Pancreas (tissue), 10 donors: ENCODE data around the gene BUD13. TPM values are rescaled to one million over a fixed set of nuclear protein-coding genes. Genes with fewer than 3 reads are reported as not detected.
A peak's percentile ranks its signal among the peaks of the same experiment; 100 is the strongest.

Experiments used
- ATAC-seq, 4 donors: fragments of 200-7000 bp; cut with Tn5 transposase; one replicate each; pipeline versions ENCODE4 v1.8.0 to v1.9.1; 2020; ENCODE audit warnings: mild to moderate bottlenecking in 4 of 4, moderate library complexity in 4 of 4
- DNase-seq, 6 donors: peaks; one replicate each; pipeline ENCODE4 v3.0.0-alpha.2; 2020
- FAIRE-seq: peaks from 2 replicates; lab custom pipeline; 2012; peaks lifted over from hg19 to GRCh38; lab: Jason Lieb, UNC
- H3K27ac ChIP-seq, 4 donors: fragments of 200-600 bp; sonication (generic); 1 replicate in 3 of 4; 2 replicates in 1 of 4; pipeline versions ENCODE4 v1.5.0 to v1.8.0; 2020
- H3K27me3 ChIP-seq, 4 donors: fragments of 200-600 bp; one replicate each; pipeline ENCODE4 v1.8.0; 2021
- H3K36me3 ChIP-seq, 3 donors: fragments of 200-600 bp; sonication (generic) in 1 of 3; one replicate each; pipeline versions ENCODE4 v1.5.0 to v1.8.0; 2020 to 2021
- H3K4me1 ChIP-seq, 3 donors: fragments of 200-600 bp; one replicate each; pipeline ENCODE4 v1.8.0; 2021
- H3K4me3 ChIP-seq, 4 donors: fragments of 200-600 bp; sonication (generic) in 2 of 4; one replicate each; pipeline versions ENCODE4 v1.5.0 to v1.8.0; 2020 to 2021
- H3K9me3 ChIP-seq, 4 donors: fragments of 200-600 bp; one replicate each; pipeline ENCODE4 v1.8.0; 2021
- WGBS, 2 donors: extraction: QIAGEN DNeasy Blood & Tissue Kit; methylation state at CpG; one replicate each; pipeline ENCODE4 v1.1.7; 2013; 5-methylcytosine and 5-hydroxymethylcytosine counted together
- intact Hi-C, 3 donors: fragments of 100-400 bp; cut with DNase I; formaldehyde crosslinking; loops; one replicate each; pipeline versions ENCODE4 v1.11.1 to v1.14.2; 2022
- polyA plus RNA-seq, 2 donors: library from polyadenylated mRNA; stranded (reverse); fragments of 200-250 nt; gene quantifications; one replicate each; pipeline ENCODE4 v1.2.3, GENCODE V29; 2013
- total RNA-seq, 6 donors: library from RNA; stranded (reverse); fragmentation: NEBNext Ultra II Directional in 4 of 6; extraction: Animal tissue kit (Norgen Biotek cat#: 25700) in 4 of 6; gene quantifications; one replicate each; pipeline versions ENCODE4 v1.2.1 to v1.2.4, GENCODE V29; 2021 to 2023
- TF ChIP-seq, protein P1 (sequence below), 4 donors: fragments of 200-600 bp; sonication (generic) in 3 of 4; IDR thresholded peaks; one replicate each; pipeline versions ENCODE4 v1.5.0 to v1.8.0; 2021; ENCODE audit warnings: antibody characterized with exemption in 4 of 4
- donor health status: healthy with polysubstance abuse.
- donor health status: DM: no; HTN: no; CAD: no; lungs with moderate emphysema.
- donor health status: DM: no; HTN: no; CAD: no.
- donor health status: control.
- donor health status: control.
- donor health status: Bipolar disorder and iron deficiency.
- donor health status: DM: yes; HTN: yes; CAD: no.
- donor health status: DM: no; HTN: no; CAD: no.
- donor health status: DM: no; HTN: no; CAD: no.
- donor health status: DM: yes; HTN: yes; CAD: no.

BUD13 gene
- total and polyA plus RNA-seq, 8 donors, result 5.2 to 15.6 (median 7.2) TPM

DNA sequence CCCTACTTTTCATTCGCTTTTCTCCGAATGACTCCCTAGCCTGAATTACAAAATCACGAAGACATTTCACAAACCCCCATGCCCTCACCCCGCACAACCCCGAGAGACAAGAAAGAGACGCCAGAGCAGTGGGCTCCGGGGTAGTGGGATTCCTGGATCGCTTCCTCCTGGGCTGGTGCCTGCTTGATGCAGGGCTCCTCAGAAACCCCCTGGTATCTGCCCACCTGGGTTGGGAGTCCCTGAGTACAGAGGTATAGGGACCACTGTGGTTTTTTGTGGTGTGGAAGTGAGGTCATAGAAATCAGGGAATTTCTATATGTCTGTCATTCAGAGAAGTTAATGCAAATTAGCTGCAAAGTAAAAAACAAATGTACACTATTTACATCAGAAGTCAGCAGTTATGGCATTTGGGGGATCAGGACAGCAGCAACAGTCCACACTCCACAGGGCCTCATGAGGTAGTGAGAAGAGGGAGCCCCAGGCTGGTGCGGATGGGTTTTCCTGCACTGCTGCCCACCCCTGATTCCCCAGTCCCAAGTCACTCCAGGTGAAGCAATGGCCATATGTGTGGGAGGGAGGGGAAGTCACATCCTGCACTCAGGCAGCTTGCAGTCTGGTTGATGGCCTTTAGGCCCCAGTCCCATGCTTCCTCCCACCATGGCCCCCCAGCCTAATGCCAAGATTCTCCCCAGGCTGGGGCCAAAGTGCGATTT, 39.6 kb downstream of the BUD13 start:
- H3K4me3 ChIP-seq, result no peak overlapping the region
- FAIRE-seq (no peak), DNase-seq (no peak), ATAC-seq (no peak)
- no peaks in the 10 kb centered on the region for H3K4me1 ChIP-seq
- H3K36me3 ChIP-seq, result no peaks in the 10 kb centered on the region
- no peaks in the 10 kb centered on the region for H3K9me3 ChIP-seq
- H3K27me3 ChIP-seq, result no peaks in the 10 kb centered on the region
- TF ChIP-seq, protein P1, sequence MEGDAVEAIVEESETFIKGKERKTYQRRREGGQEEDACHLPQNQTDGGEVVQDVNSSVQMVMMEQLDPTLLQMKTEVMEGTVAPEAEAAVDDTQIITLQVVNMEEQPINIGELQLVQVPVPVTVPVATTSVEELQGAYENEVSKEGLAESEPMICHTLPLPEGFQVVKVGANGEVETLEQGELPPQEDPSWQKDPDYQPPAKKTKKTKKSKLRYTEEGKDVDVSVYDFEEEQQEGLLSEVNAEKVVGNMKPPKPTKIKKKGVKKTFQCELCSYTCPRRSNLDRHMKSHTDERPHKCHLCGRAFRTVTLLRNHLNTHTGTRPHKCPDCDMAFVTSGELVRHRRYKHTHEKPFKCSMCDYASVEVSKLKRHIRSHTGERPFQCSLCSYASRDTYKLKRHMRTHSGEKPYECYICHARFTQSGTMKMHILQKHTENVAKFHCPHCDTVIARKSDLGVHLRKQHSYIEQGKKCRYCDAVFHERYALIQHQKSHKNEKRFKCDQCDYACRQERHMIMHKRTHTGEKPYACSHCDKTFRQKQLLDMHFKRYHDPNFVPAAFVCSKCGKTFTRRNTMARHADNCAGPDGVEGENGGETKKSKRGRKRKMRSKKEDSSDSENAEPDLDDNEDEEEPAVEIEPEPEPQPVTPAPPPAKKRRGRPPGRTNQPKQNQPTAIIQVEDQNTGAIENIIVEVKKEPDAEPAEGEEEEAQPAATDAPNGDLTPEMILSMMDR (IDR thresholded peaks at IDR 0.05), result no peak
- 58% methylated on average over 10 of the region's 10 CpGs for WGBS, 2 donors
- no peak overlapping the region for H3K27ac ChIP-seq
- intact Hi-C loops, result no loop called here

DNA sequence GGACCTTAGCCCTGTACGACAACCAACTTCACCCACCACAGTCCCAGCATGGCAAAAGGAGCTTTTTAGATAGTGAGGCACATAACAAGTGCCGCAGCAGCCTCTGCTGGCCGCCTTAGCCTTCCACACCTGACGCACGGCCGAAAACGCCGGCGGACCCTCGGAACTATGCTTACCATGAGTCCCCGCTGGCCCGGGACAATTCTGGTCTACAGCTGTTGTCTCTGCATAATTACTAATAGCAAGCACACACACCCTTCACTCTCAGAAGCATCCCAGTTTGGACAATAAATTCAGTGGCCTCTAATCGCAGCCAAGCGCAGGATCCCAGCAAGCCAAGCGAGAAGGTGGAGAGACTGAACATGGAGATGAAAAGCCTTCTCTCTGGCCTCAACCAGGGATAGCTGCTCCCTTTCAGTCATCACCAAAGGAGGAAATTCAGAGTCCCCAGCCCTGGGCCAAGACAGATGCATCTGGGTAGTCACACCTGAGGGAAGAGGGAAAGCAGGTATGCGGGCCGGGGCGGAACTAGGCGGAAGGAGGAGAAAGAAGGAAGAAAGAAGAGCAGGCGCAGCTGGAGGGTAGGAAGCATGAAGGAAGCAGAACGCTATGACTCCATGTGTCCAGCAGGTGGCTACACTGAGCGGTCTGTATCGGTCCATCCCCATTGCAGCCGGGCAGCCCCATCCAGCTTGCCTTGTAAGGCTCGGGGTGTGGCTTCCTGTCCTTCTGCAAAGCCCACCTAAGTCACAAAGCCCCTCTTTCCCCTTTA, 40.3 kb downstream of the BUD13 start:
- no peak overlapping the region for H3K27ac ChIP-seq
- H3K27me3 ChIP-seq, result no peaks in the 10 kb centered on the region
- H3K9me3 ChIP-seq, result no peaks in the 10 kb centered on the region
- peak; percentile 76 to 97 (median 92) for ATAC-seq
- H3K36me3 ChIP-seq, result no peaks in the 10 kb centered on the region
- H3K4me3 ChIP-seq, result no peak overlapping the region
- peak in 5 of 6 donors; percentile 25 to 75 (median 59) for DNase-seq
- FAIRE-seq, result no peak
- TF ChIP-seq, protein P1 (IDR thresholded peaks at IDR 0.05), result peak; percentile 71 to 81 (median 76)
- H3K4me1 ChIP-seq, result no peaks in the 10 kb centered on the region
- 29 to 35% methylated on average over 25 of the region's 25 CpGs for WGBS, 2 donors
- intact Hi-C loops, result no loop called here

DNA sequence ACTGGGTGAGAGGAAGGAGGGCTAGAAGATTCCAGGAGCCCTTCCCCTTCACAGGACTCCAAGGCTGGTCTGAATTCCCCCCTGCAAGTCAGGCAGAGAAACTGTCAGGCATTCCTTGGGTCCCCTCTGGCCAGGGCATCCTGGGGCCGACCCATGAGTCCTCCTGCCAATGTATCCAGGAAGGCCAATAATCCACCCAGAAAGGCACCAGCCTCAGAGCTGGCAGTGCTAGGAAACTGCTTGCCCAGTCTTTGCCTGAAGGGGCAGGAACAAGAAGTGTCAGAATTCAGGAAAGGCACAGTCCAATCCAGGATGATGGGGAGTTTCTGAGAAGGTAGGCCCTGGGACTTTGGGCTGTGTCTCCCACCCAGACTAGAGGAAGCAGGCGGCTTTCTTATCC, 41.0 kb downstream of the BUD13 start:
- DNase-seq, result no peak
- WGBS, 2 donors, result 78 to 84% methylated on average over 2 of the region's 2 CpGs
- Histone ChIP-seq H3K27me3 (no peaks in the 10 kb centered on the region), H3K9me3 (no peaks in the 10 kb centered on the region), H3K4me3 (no peak overlapping the region), H3K4me1 (no peaks in the 10 kb centered on the region), H3K36me3 (no peaks in the 10 kb centered on the region), H3K27ac (no peak overlapping the region)
- TF ChIP-seq, protein P1 (IDR thresholded peaks at IDR 0.05), result no peak
- ATAC-seq, result no peak
- intact Hi-C loops, result no loop called here
- FAIRE-seq, result no peak

DNA sequence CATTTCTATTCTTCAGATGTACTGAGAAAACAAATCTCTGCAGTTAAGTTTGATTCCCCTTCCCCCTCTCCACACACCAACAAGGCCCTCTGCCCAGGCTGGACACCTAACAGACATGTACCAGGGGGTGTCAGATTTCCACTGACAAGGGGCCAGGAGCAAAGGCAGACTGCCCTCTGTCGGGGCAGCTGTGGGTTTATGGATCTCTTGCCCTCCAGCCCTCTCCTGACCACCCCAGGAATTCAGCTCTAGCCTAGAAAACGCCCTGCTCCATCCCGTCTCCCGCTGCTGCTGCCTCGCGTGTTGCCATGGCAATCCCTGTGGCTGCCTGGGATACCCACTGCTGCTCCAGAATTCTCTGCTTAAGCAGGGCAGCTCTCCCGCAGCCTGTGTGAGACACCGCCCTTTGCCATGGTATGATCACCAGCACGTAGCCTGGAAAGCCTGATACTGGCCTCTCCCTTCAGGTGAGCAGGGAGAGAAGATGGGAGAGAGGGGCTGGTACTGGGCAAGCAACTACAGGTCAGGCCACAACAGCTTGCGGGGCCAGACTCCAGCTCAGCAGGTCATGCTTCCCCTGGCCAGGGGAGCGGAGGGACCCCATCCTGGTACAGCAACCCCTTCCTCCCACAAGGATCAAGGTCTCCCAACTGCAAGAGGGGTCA, 41.6 kb downstream of the BUD13 start:
- Histone ChIP-seq H3K36me3 (no peaks in the 10 kb centered on the region), H3K4me1 (no peaks in the 10 kb centered on the region), H3K27ac (no peak overlapping the region), H3K27me3 (no peaks in the 10 kb centered on the region), H3K4me3 (no peak overlapping the region), H3K9me3 (no peaks in the 10 kb centered on the region)
- no peak for ATAC-seq
- 73 to 75% methylated on average over 11 of the region's 11 CpGs for WGBS, 2 donors
- no peak for FAIRE-seq
- intact Hi-C loops, result no loop called here
- TF ChIP-seq, protein P1 (IDR thresholded peaks at IDR 0.05), result no peak
- DNase-seq, result peak in 1 of 6 donors; percentile 47
